GM21423 (cell line): ENCODE measurements around the gene SLC2A8.
A peak's percentile ranks its signal among the peaks of the same experiment; 100 is the strongest.

Source experiments
- ATAC-seq: cut with Tn5 transposase; IDR thresholded peaks from one replicate; pipeline ENCODE4 v1.9.1; 2021; ENCODE audit warnings: mild to moderate bottlenecking, moderate library complexity; ENCODE audit not compliant: unreplicated experiment

The SLC2A8 gene

GRCh38 chr9:127380479-127380878 lies 16.5 kb upstream of the SLC2A8 start:
- ATAC-seq = no peak

DNA sequence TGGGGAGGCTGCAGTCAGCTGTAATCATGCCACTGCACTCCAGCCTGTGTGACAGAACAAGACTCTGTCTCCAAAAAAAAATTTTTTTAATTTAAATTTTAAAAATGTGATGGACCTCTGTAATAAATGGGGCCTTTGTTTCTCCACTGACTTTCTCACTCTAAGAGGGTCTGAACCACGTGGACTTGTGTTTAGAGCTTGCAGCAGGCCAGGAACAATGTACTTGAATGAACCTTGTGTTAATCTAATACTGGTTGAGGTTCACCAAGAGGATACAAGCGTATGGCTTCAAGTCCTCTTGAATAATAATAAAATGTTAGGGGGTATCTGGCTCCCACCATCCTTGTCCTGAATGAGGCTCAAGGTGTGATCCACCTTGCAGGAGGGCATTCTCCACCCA lies 14.4 kb upstream of the SLC2A8 start:
- ATAC-seq = no peak

DNA sequence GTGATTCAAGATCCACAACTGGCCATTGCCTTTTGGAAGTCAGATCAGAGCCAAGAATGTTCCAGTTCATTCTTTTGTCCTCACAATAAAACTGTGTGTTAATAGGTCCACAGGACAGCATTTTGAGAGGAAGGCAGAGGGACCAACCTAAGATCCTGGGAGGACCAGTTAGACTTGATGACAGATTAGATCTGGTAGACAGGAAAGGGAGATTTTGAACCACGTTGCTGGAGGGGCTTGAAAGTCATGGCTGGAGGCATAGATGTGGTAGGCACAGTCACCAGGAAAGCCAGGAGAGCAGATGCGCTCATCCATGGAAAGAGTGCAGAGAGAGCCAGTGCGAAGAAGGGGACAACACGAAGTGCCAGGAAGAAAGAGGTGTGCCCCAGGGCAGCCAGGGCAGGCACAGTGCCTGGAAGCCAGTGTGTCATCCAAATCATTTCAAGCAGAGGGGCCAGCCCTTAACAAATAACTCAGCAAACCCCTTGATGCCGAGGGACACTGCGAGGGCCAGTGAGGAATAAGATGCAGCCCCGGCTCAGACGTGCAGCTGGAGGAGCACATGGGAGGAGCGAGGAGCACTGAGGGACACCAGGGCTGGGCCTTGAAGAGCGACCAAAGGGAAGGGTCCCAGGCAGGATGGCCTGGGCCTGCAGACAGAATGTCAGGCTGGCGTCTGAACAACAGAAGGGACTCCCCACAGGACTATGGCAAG lies 12.8 kb upstream of the SLC2A8 start:
- ATAC-seq = no peak

GRCh38 chr9:127384901-127385300 lies 12.1 kb upstream of the SLC2A8 start:
- no peak for ATAC-seq

- ATAC-seq = no peak
Observed at GRCh38 chr9:127386249-127386648, 10.7 kb upstream of the SLC2A8 start.

DNA sequence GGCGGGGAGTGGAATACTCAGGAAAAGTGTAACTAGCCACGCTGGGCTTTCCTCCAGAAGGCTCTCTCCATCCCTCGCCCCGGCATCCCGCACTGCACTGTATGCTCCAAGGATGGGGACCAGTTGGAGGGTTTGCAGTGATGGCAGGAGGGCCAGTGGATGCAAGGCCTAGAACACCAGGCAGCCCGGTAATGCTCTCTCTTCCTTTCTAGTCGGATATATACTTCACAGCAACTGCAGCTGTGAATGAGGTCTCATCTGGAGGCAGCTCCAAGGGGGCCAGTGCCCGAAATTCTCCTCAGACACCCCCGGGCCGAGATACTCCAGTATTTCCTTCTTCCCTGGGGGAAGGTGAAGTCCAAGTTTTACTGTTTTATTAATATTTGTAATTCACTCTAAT lies 10.0 kb upstream of the SLC2A8 start:
- ATAC-seq = no peak

GRCh38 chr9:127388037-127388855 lies 8.7 kb upstream of the SLC2A8 start:
- peak; percentile 81 for ATAC-seq

- no peak for ATAC-seq
Observed at GRCh38 chr9:127388856-127389238, 8.1 kb upstream of the SLC2A8 start.

DNA sequence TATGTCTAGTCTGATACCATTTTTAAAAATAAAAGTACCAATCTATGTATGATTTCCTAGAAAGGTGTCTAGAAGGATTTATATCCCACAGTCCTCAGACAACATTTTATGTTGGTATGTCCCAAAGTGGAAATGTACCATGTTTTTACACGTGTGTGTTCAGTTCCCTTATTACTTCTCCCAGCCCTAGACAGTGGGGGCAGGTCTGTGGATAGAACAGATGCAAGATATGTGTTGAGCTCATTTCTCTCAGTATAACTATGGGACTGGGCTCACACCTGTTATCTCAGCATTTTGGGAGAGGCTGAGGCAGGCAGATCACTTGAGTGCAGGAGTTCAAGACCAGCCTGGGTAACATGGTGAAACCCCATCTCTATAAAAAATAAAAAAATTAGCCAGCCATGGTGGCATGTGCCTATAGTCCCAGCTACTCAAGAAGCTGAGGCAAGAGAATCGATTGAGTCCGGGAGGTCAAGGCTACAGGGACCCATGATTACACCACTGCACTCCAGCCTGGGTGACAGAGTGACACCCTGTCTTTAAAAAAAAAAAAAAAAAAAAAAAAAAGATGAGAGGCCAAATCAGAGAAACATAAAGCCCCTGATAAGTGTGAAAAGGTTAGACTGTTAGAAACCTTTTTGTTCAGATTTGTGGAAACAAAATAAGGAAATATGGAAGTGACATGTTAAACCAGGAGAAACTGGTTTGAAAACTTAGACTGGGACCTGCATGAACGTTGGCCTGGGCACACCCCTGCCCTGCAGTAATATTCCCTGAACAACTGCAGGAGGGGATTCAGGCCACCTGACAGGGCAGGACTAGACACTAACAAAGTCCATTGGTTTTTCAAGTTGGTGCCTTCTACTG lies 7.4 kb upstream of the SLC2A8 start:
- no peak for ATAC-seq

DNA sequence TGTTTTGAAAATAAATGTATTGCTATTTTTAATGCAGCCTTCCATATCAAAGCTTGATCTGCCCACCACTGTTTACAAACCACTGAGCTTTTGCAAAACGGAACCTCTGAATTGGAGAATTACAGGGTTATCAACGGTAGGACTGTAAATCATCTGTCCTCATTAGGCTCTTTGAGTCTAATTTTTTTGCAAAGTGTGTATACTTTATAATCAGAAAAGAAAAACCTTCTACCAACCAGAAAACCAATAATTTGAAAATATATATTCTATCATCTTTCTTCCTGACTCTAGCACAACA lies 6.8 kb upstream of the SLC2A8 start:
- ATAC-seq = no peak

DNA sequence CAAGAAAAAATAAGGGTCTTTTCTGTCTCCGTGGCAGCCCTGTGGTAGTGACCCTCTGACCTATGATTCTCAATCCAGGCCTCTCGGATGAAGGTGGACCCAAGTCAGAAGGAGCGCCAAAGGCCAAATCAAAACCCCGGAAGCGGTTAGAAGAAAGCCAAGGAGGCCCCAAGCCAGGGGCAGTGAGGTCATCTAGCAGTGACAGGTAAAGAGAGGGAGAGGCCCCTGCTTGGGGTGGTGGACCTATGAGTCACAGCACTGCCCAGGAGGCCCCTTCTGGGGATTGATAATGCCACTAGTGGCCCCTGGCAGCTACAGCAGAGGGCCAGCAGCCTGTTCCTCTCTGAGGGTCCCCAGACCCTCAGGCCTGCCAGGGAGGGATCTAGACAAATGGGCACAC lies 6.4 kb upstream of the SLC2A8 start:
- ATAC-seq = no peak

DNA sequence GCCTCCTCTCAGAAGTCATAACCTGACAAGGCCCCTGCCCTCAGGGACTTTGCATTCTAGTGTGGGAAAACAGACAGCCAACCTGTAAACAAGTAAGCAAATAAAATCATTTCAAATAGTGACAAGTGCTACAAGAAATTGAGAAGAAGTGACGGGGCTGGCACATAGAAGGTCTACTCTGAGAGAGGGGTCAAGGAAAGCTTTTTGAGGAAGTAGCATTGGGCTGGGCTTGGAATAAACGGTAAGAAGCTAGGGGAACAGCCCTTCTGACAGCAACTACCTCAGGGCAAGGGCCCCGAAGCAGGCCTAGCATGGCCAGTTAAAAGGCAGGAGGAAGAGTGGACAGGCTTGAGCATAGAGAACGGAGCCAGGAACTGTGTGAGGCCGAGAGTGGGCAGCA lies 4.8 kb upstream of the SLC2A8 start:
- no peak for ATAC-seq

DNA sequence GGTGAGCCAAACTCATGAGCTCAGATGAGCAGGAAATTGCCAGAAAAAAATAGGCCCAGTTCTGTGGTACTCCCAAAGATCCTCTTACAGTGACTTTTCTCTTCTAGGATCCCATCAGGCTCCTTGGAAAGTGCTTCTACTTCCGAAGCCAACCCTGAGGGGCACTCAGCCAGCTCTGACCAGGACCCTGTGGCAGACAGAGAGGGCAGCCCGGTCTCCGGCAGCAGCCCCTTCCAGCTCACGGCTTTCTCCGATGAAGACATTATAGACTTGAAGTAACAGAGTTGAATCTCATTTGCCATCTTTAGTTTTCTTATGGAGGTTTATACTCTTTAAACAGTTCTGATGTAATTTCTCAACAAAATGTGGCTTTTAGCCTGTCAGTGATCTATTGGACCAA lies 4.0 kb upstream of the SLC2A8 start:
- no peak for ATAC-seq

- ATAC-seq = no peak
Observed at GRCh38 chr9:127393645-127394044, 3.3 kb upstream of the SLC2A8 start.

- no peak for ATAC-seq
Observed at GRCh38 chr9:127395497-127396252, 1.3 kb upstream of the SLC2A8 start.

DNA sequence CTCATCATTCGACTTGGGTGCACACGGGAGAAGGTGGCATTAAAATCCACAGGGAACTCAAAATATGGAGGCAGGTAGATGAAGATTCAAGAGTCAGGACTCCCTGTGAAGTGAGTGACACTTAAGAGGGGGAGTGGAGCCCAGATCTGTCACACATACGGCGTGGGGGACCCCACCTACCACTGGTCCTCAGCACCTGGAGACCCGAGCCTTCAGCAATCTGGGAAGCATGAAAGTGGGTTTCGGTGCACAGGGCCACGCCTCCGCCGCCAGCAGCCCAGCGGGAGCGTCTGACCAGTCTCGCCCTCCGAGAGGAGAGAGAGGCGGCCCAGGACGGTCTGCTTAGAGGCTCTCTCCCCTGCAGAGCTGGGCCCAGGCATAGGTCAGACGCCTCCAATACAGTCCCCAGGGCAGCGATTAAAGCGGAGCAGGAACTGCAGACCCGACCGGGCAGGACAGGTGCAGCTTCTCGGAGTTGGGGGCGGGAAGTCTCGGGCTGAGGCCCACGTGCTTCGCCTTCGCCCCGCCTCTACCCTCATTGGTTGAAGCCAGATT lies 639 bp upstream of the SLC2A8 start:
- ATAC-seq = no peak

DNA sequence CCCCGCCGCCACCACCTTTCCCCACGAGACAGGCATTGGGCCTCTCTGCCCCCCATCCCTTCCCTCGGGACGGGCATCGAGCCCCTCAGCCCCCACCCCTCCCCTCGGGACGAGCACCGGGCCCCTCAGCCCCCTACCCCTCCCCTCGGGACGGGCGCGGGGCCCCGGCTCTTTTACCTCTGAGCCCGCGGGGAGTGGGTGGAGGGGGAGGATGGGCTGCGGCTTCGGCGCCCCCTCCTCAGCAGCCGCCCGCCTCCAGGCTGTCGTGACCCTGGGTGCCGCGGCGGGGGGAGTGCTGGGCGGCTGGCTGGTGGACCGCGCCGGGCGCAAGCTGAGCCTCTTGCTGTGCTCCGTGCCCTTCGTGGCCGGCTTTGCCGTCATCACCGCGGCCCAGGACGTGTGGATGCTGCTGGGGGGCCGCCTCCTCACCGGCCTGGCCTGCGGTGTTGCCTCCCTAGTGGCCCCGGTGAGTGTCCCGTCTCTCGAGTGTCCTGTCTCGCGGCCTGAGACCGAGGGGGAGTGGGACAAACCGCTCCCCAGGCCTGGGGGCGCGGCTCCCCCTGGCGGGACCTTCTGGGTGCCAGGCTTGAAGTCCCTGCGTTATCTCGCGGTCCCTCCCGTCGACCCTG lies 791 bp downstream of the SLC2A8 start:
- no peak for ATAC-seq

- no peak for ATAC-seq
Observed at GRCh38 chr9:127398275-127398647, 1.3 kb downstream of the SLC2A8 start.

DNA sequence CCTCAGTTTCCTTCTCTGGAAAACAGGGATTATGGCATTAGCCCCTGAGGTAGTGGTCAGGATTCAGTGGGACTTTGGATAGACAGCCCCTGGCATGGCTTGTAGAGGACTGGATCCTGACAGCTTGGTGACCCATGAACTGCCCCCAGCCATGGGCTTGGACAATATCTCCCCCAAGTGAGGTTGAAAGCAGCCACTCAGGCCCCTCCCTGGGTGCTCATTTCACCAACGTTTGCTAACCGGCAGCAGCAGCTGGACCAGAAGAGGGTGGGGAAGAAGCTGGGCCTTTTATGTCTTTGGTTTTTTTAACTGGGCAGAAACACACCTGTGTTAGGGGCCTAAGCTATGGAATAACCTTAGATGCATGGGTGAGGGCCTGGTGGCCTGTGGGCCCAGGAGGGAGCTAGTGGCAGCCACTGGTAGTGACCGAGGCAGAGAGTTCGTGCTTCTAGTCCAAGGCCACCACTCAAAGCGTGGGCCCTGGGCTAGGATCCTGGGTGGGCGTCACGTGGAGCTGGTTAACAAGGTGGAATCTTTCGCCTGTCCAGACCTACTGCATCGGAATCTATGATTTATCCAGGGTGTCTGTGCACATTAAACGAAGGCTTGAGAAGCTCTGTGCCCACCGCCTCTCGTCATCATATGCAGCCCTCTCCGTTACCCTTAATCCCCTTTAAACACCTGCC lies 1.9 kb downstream of the SLC2A8 start:
- no peak for ATAC-seq
